GM19023 (cell line): ENCODE measurements around the gene TNRC18.
"Not testable (repeated sequence)": the region's sequence is repeated elsewhere in the genome, so short reads cannot be mapped to it uniquely, and the experiment has no call there.

Experiments
- ATAC-seq: cut with Tn5 transposase; IDR thresholded peaks from one replicate; pipeline ENCODE4 v1.9.1; 2021; ENCODE audit warnings: mild to moderate bottlenecking, moderate library complexity; ENCODE audit not compliant: unreplicated experiment

The TNRC18 gene

GRCh38 chr7:5300366-5300765 is 123.3 kb downstream of the TNRC18 start:
- no peak for ATAC-seq

DNA sequence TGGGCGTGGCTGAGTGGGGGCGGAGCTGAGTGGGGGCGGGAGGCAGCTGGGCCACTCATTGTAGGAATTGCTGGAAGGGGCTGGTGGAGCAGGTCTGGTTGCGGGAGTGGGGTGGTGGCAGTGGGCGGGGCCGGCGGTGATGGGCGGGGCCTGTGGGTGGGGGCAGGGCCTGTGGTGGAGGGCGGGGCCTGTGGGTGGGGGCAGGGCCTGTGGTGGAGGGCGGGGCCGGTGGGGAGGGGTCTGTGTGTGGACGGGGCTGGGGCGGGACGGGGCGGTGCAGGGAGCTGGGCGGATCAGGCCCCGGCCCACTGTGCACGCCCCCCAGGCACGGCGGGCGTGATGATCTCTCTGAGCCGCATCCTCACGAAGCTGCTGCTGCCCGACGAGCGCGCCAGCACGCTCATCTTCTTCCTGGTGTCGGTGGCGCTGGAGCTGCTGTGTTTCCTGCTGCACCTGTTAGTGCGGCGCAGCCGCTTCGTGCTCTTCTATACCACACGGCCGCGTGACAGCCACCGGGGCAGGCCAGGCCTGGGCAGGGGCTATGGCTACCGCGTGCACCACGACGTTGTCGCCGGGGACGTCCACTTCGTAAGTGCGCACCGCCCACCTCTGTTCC is 126.9 kb downstream of the TNRC18 start:
- ATAC-seq = no peak

GRCh38 chr7:5296015-5296610 is 127.5 kb downstream of the TNRC18 start:
- ATAC-seq = no peak

- no peak for ATAC-seq
These were observed 128.3 kb downstream of the TNRC18 start for GRCh38 chr7:5295039-5296014.

GRCh38 chr7:5294169-5294987 is 129.3 kb downstream of the TNRC18 start:
- ATAC-seq = no peak

DNA sequence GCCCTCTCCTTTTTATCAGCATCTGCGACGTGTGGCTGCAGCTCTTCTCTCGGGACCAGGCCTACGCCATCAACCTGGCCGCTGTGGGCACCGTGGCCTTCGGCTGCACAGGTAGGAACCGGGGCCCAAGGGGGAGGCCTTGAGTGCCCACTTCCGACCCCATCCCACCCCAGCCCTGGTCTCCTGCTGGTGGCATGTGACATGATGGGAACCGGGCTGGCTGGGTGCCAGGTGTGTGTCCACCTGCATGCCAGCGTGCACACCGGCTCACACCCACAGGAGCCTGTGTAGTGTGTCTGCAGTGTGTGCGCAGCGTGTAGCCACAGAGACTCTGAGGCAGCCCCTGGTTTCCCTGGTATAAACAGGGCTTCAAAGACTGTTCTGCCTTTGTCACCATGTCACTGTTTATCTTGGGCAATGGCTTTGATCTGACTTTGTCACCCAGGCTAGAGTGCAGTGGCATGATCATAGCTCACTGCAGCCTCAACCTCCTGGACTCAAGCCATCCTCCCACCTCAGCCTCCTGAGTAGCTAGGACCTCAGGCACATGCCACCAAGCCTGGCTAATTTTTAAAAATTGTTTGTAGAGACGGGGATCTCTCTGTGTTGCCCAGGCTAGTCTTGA is 131.8 kb downstream of the TNRC18 start:
- ATAC-seq = not testable (repeated sequence)

DNA sequence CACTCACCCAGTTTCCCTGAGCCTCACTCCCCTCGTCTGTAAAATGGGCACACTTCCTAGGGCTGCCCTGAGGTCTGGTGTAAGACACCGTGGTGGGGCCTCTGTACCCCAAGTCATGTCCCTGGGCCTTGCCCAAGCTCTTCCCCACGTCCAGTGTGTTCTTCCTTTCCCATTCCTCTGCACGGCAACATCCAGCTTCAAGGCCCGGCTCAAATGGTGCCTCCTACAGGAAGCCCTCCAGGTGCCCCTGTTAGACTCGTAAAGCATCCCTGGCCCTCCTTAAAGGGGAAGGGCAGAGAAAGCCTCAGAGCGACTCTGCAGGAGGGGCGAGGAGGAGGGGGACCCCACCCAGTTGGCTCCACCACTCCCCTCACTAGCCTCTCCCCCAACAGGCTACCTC is 132.3 kb downstream of the TNRC18 start:
- no peak for ATAC-seq

- ATAC-seq = no peak
These were observed 134.3 kb downstream of the TNRC18 start for GRCh38 chr7:5289355-5289754.

GRCh38 chr7:5288560-5288959 is 135.1 kb downstream of the TNRC18 start:
- not testable (repeated sequence) for ATAC-seq

DNA sequence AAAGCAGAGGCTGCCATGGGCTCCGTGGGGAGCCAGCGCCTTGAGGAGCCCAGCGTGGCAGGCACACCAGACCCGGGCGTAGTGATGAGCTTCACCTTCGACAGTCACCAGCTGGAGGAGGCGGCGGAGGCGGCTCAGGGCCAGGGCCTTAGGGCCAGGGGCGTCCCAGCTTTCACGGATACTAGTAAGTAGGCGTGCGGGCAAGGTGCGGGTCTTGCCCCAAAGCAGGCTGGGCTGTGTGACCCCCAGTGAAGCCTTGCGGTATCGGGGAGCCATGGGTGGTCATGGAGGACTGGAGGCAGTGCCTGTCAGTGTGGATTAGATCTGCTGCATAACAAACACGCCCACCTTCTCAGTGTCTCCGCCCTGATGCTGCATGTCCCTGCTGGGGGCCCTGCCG is 135.8 kb downstream of the TNRC18 start:
- ATAC-seq = no peak

DNA sequence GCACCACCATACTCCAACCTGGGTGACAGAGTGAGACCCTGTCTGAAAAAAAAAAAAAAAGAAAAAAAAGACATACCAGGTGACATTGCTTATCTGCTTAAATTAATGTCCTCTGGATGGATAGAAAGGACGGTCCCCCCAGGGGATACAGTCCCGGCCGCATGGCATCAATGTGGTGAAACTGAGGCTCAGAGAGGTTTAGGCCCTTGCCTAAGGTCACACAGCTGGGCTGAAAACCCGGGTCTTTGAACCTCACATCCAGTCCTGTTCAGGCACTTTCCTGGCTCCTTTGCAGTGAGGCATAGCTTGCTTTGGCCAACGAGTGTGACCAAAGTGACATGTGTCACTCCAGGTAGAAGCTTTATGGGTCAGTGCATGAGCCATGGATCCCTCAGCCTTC is 136.3 kb downstream of the TNRC18 start:
- not testable (repeated sequence) for ATAC-seq

GRCh38 chr7:5286933-5287332 is 136.7 kb downstream of the TNRC18 start:
- no peak for ATAC-seq

- no peak for ATAC-seq
These were observed 139.0 kb downstream of the TNRC18 start for GRCh38 chr7:5284304-5285281.

GRCh38 chr7:5283421-5284303 is 140.0 kb downstream of the TNRC18 start:
- no peak for ATAC-seq

DNA sequence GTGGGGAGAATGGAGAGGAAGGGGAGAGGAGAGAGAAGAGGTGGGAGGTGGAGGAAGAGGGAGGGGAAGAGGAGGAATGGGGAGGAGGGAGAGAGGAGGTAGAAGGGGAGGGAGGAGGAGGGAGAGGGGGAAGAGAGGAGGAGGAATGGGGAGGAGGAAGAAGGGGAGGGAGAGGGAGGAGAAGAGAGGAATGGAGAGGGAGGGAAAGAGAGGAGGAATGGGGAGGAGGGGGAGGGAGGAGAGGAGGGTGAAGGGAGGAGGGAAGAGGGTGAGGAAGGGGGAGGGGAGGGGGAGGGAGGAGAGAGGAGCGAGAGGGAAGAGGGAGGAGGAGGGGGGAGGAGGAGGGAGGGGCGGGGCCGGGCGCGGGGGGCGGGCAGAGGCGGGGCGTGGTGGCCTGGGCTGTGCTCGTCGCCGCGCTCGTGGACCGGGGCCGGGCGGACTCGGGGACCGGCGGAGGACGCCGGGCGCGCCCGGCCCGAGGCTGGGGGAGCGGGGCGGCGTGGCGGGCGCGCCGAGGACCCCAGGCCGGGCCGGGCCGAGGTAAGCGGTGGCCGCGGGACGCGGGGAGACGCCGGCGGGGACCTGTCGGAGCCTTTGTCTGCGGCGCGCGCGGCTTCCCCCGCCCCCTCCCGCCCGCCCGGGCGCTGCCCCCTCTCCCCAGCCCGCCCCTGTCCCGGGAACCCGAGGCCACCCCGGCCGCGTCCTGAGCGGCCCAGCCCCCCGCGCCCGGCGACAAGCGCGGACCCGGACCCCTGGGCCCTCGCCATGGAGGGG is 140.9 kb downstream of the TNRC18 start, which contains the start of gene SLC29A4:
Gene SLC29A4, plus strand, starts transcription at position 401 of the 774 bp plus-strand sequence. CDS start 4,874 bp downstream, outside the sequence.
- ATAC-seq = no peak

DNA sequence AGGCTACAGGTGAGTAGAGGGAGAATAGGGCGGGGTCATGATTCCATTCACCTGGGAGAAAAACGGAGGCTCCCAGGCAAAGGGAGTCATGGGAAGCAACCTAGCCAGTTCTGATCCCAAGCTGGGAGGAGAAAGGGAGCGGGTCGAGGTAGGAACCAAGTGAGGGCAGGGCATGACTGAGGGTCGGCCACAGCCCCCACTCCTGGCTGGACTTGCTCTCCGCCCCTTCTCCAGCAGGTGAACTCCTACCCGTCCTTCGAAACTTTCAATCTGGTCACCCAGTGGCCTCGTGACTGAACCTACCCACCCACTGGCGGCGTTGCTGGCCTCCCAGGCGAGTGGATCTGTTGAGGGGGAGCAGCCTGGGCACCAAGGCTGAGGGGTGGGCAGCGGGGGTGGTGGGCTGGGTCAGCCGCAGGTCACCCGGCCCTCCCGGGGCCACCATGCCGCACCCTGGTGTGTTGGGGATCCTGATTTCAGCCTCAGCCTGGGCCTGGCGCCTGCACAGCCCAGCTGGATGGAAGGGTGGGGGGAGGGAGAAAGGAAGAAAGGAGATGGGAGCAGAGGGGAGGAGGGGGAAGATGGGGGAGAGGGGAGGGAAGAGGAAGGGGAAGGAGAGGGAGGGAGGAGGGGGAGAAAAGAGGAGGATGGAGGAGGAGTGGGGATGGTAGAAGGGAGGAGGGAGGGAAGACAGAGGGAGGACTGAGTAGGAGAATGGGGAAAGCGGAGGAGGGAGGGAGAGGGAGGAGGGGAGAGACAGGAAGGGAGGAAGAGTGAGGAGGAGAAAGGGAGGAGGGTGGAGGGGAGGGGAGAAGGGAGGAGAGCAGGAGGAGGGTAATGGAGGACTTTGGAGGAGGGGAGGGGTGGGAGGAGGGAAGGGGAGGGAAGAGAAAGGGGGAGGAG is 141.8 kb downstream of the TNRC18 start:
- not testable (repeated sequence) for ATAC-seq
